Loucy (cell line): Measurements from ENCODE around the gene PERCC1.

Experiments used
- EZH2phosphoT487 ChIP-seq: fragments of 200-600 bp; IDR thresholded peaks from 2 replicates; pipeline ENCODE4 v1.6.1; 2018; ENCODE audit warnings: antibody characterized with exemption, mild to moderate bottlenecking, moderate library complexity, borderline replicate concordance
- TF ChIP-seq, protein P1 (sequence below): fragments of 200-600 bp; sonication (generic); conservative IDR thresholded peaks from 2 replicates; pipeline ENCODE4 v1.5.1; 2014; ENCODE audit warnings: mild to moderate bottlenecking, antibody characterized with exemption, low read length

GRCh38 chr16:1433756-1434155 lies 2.9 kb downstream of the PERCC1 start:
- TF ChIP-seq, protein P1, sequence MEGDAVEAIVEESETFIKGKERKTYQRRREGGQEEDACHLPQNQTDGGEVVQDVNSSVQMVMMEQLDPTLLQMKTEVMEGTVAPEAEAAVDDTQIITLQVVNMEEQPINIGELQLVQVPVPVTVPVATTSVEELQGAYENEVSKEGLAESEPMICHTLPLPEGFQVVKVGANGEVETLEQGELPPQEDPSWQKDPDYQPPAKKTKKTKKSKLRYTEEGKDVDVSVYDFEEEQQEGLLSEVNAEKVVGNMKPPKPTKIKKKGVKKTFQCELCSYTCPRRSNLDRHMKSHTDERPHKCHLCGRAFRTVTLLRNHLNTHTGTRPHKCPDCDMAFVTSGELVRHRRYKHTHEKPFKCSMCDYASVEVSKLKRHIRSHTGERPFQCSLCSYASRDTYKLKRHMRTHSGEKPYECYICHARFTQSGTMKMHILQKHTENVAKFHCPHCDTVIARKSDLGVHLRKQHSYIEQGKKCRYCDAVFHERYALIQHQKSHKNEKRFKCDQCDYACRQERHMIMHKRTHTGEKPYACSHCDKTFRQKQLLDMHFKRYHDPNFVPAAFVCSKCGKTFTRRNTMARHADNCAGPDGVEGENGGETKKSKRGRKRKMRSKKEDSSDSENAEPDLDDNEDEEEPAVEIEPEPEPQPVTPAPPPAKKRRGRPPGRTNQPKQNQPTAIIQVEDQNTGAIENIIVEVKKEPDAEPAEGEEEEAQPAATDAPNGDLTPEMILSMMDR, result no peak
- no peak for TF ChIP-seq EZH2phosphoT487
